ENCODE results near the gene ARHGAP26. TPM values are rescaled to one million over a fixed set of nuclear protein-coding genes. Genes with fewer than 3 reads are reported as not detected.

The ARHGAP26 gene
- total RNA-seq, 1 donor from 2014 or later: 8.6 TPM

- no peak for DNase-seq (ENCODE audit: low read depth)
- TF ChIP-seq CTCF (IDR thresholded peaks at IDR 0.05; ENCODE audit: insufficient read depth, low read length, poor library complexity, severe bottlenecking): no peak
These were observed 456.2 kb downstream of the ARHGAP26 start for GRCh38 chr5:143226361-143226760.

GRCh38 chr5:143226872-143227271 is 456.7 kb downstream of the ARHGAP26 start:
- Histone ChIP-seq H3K4me3 (ENCODE audit: low read depth, low read length) (no peak overlapping the region), H3K27me3 (ENCODE audit: control insufficient read depth, insufficient read depth, low read length) (no peaks in the 10 kb centered on the region), H3K36me3 (ENCODE audit: control insufficient read depth, insufficient read depth, low read length) (no peaks in the 10 kb centered on the region)
- TF ChIP-seq CTCF (IDR thresholded peaks at IDR 0.05; ENCODE audit: insufficient read depth, low read length, poor library complexity, severe bottlenecking): no peak
- no peak for DNase-seq (ENCODE audit: low read depth)

More at GRCh38 chr5:143226361-143226760, 456.2 kb downstream of the ARHGAP26 start:
- H3K4me3 ChIP-seq (ENCODE audit: low read depth, low read length): no peak overlapping the region
- no peaks in the 10 kb centered on the region for H3K27me3 ChIP-seq (ENCODE audit: control insufficient read depth, insufficient read depth, low read length)
- H3K36me3 ChIP-seq (ENCODE audit: control insufficient read depth, insufficient read depth, low read length): no peaks in the 10 kb centered on the region

- no peaks in the 10 kb centered on the region for H3K27me3 ChIP-seq (ENCODE audit: control insufficient read depth, insufficient read depth, low read length)
- TF ChIP-seq CTCF (IDR thresholded peaks at IDR 0.05; ENCODE audit: insufficient read depth, low read length, poor library complexity, severe bottlenecking): no peak
- H3K4me3 ChIP-seq (ENCODE audit: low read depth, low read length): no peak overlapping the region
- no peak for DNase-seq (ENCODE audit: low read depth)
- H3K36me3 ChIP-seq (ENCODE audit: control insufficient read depth, insufficient read depth, low read length): no peaks in the 10 kb centered on the region
These were observed 457.1 kb downstream of the ARHGAP26 start for GRCh38 chr5:143227301-143227700.

GRCh38 chr5:143228597-143229293 is 458.6 kb downstream of the ARHGAP26 start:
- no peak overlapping the region for H3K4me3 ChIP-seq (ENCODE audit: low read depth, low read length)
- no peaks in the 10 kb centered on the region for H3K36me3 ChIP-seq (ENCODE audit: control insufficient read depth, insufficient read depth, low read length)
- no peak for DNase-seq (ENCODE audit: low read depth)
- TF ChIP-seq CTCF (IDR thresholded peaks at IDR 0.05; ENCODE audit: insufficient read depth, low read length, poor library complexity, severe bottlenecking): no peak
- H3K27me3 ChIP-seq (ENCODE audit: control insufficient read depth, insufficient read depth, low read length): no peaks in the 10 kb centered on the region

- DNase-seq (ENCODE audit: low read depth): no peak
- no peak for TF ChIP-seq CTCF (IDR thresholded peaks at IDR 0.05; ENCODE audit: insufficient read depth, low read length, poor library complexity, severe bottlenecking)
- Histone ChIP-seq H3K27me3 (ENCODE audit: control insufficient read depth, insufficient read depth, low read length) (no peaks in the 10 kb centered on the region), H3K4me3 (ENCODE audit: low read depth, low read length) (no peak overlapping the region), H3K36me3 (ENCODE audit: control insufficient read depth, insufficient read depth, low read length) (no peaks in the 10 kb centered on the region)
These were observed 459.3 kb downstream of the ARHGAP26 start for GRCh38 chr5:143229426-143229895.
